Naive thymus-derived CD8-positive, alpha-beta T cell (primary cell): ENCODE measurements around the gene NFASC. TPM values are rescaled to one million over a fixed set of nuclear protein-coding genes. Genes with fewer than 3 reads are reported as not detected.

Source experiments
- ATAC-seq, 2 donors: fragments of 150-1000 bp; cut with Tn5 transposase in 1 of 2; sonication (Bioruptor Pico), chemical (Tn5 transposase) in 1 of 2; 1 replicate in 1 of 2; 2 replicates in 1 of 2; pipeline ENCODE4 v1.10.0; 2021; ENCODE audit warnings: mild to moderate bottlenecking in 2 of 2, moderate library complexity in 2 of 2
- POLR2A ChIA-PET: fragments of 350-600 bp; sonication (Branson Sonifier 250); formaldehyde crosslinking; loops from one replicate; lab custom pipeline; 2021; ENCODE audit warnings: antibody characterized with exemption; lab: Charles Lee
- DNase-seq, 10 donors: peaks; one replicate each; pipeline versions ENCODE4 v3.0.0 to v3.0.0-alpha.2; 2020 to 2022
- H3K27ac Mint-ChIP-seq, 10 donors: one replicate each; pipeline ENCODE4 v1.8.0; 2020 to 2022; ENCODE audit warnings: mild to moderate bottlenecking in 10 of 10, mixed read lengths in 10 of 10, moderate library complexity in 4 of 10, inconsistent platforms in 1 of 10
- H3K27me3 Mint-ChIP-seq, 5 donors: one replicate each; pipeline ENCODE4 v1.8.0; 2021 to 2022; ENCODE audit warnings: mixed read lengths in 5 of 5
- H3K36me3 Mint-ChIP-seq, 3 donors: one replicate each; pipeline ENCODE4 v1.8.0; 2020 to 2022; ENCODE audit warnings: mixed read lengths in 3 of 3, mild to moderate bottlenecking in 2 of 3, inconsistent platforms in 1 of 3
- H3K4me1 Mint-ChIP-seq, 4 donors: one replicate each; pipeline ENCODE4 v1.8.0; 2021 to 2022; ENCODE audit warnings: mixed read lengths in 4 of 4
- H3K4me3 Mint-ChIP-seq, 10 donors: one replicate each; pipeline ENCODE4 v1.8.0; 2020 to 2022; ENCODE audit warnings: mild to moderate bottlenecking in 10 of 10, mixed read lengths in 10 of 10, moderate library complexity in 6 of 10, inconsistent platforms in 1 of 10
- H3K9me3 Mint-ChIP-seq, 9 donors: one replicate each; pipeline ENCODE4 v1.8.0; 2020 to 2022; ENCODE audit warnings: mixed read lengths in 9 of 9, mild to moderate bottlenecking in 3 of 9, inconsistent platforms in 1 of 9, moderate library complexity in 1 of 9
- polyA plus RNA-seq, 3 donors: library from polyadenylated mRNA; unstranded; fragments of 300-500 nt; fragmentation: Illumina TruSeq; gene quantifications; one replicate each; pipeline ENCODE4 v1.2.3, GENCODE V29; 2021
- total RNA-seq, 8 experiments: library from RNA in 2 of 8; stranded (reverse) in 2 of 8; gene quantifications; one replicate each; pipeline ENCODE4 v1.2.3 and lab custom pipeline; 2021 to 2026

Gene NFASC
- total and polyA plus RNA-seq, 5 experiments from 2014 or later, result not detected

DNA sequence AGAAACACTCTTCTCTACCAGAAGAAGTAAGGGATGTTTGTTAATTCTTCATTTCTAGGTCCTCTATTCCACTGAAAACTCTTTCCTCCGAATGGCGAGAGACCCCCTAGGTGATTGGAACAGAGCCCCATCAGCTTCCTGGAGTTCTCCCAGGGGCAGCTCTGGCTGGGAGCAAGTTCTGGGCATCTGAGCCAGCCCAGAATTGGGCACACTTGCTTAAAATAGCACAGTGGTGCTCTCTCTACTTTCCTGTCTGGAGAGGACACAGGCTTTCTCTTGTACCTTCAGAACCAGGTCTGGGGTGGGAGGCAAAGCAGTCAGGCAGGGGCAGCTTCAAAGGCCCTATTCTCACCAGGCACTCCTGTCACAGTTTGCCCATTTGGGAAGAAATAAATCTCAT lies 89.2 kb downstream of the NFASC start:
- Mint-ChIP-seq H3K27me3 (peaks cover 5 to 23% (median 21%) of the 10 kb centered on the region in 5 donors), H3K4me3 (no peak overlapping the region), H3K36me3 (no peaks in the 10 kb centered on the region), H3K27ac (no peak overlapping the region), H3K4me1 (peaks cover 0 to 14% (median 0%) of the 10 kb centered on the region in 4 donors), H3K9me3 (peaks cover 0 to 2% (median 0%) of the 10 kb centered on the region in 9 donors)
- POLR2A ChIA-PET, result no interaction called here
- DNase-seq (no peak), ATAC-seq (no peak)

DNA sequence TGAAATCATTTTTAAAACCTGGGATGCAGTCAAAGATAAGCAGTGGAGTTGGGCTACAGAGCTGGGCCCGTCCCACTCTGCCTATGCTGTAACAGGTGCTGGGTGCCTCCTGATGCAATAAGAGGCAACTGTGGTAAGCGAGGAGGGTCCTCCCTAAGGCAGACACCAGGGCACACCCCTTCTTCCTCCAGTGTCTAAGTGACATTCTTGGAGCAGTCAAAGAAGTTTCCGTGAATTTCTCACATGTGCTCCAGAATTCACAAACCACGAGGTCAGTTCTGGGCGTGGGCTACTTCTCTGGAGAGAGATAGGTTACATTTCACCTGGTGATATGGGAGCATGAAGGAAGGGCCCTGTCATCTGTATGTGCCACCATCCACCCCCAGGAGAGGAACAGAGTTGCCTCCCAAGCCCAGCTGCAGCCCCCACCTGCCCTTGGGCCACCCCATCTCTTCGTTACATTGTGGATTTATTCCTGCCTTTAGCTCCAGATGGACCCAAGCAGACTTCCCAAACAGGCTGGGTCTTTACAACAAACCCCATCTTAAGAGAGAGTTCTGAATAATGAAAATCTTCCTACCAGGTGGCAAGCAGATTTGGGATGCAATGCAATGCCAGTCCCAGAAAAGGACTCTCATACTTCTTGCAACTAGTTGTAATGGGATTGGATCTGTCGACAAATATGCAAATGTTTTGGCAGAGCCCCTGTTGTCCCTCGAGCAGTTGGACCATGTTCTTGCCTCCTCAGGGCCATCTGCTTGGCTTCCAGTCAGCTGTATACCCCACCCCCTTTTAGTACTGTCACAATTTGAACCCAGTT lies 89.9 kb downstream of the NFASC start:
- no peaks in the 10 kb centered on the region for H3K36me3 Mint-ChIP-seq
- no peak for DNase-seq
- POLR2A ChIA-PET, result no interaction called here
- peaks cover 0 to 14% (median 0%) of the 10 kb centered on the region in 4 donors for H3K4me1 Mint-ChIP-seq
- H3K27me3 Mint-ChIP-seq, result peaks cover 4 to 21% (median 21%) of the 10 kb centered on the region in 5 donors
- no peak overlapping the region for H3K4me3 Mint-ChIP-seq
- peaks cover 0 to 2% (median 0%) of the 10 kb centered on the region in 9 donors for H3K9me3 Mint-ChIP-seq
- ATAC-seq, result no peak
- H3K27ac Mint-ChIP-seq, result peak overlapping the region in 1 of 10 donors; percentile 54

- H3K27me3 Mint-ChIP-seq, result peaks cover 4 to 24% (median 23%) of the 10 kb centered on the region in 5 donors
- ATAC-seq (no peak), DNase-seq (no peak)
- H3K4me3 Mint-ChIP-seq, result no peak overlapping the region
- peaks cover 0 to 14% (median 0%) of the 10 kb centered on the region in 4 donors for H3K4me1 Mint-ChIP-seq
- H3K9me3 Mint-ChIP-seq, result peaks cover 0 to 2% (median 0%) of the 10 kb centered on the region in 9 donors
- POLR2A ChIA-PET, result no interaction called here
- no peak overlapping the region for H3K27ac Mint-ChIP-seq
- no peaks in the 10 kb centered on the region for H3K36me3 Mint-ChIP-seq
Observed at GRCh38 chr1:204961765-204962419, 91.2 kb downstream of the NFASC start.

- no peak for DNase-seq
Observed at GRCh38 chr1:204962742-204963632, 92.3 kb downstream of the NFASC start.

DNA sequence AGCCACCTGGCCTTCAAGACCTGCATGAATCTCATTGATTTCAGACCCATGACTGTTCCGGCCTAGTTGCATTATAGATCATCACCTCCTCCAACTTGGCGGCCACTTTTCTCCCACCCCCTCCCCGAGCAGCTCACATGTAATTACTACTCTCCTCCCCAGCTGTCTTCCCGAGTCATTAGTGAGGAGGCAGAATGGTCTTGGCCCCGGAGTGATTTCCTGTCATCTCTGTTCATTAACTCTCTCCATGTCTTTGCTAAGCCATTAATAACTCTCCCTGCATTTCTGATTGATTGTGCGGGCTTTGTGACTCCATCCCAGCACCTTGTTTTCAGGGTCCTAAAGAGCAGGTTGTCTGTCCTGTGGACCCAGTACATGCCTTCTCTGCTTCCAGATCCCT lies 96.8 kb downstream of the NFASC start:
- H3K27ac Mint-ChIP-seq, result no peak overlapping the region
- H3K9me3 Mint-ChIP-seq, result no peaks in the 10 kb centered on the region
- H3K36me3 Mint-ChIP-seq, result no peaks in the 10 kb centered on the region
- no peak overlapping the region for H3K4me3 Mint-ChIP-seq
- peaks cover 0 to 14% (median 0%) of the 10 kb centered on the region in 4 donors for H3K4me1 Mint-ChIP-seq
- ATAC-seq, result no peak
- POLR2A ChIA-PET, result no interaction called here
- peaks cover 2 to 32% (median 13%) of the 10 kb centered on the region in 5 donors for H3K27me3 Mint-ChIP-seq
- no peak for DNase-seq

More at GRCh38 chr1:204962742-204963632, 92.3 kb downstream of the NFASC start:
- POLR2A ChIA-PET, result no interaction called here
- no peaks in the 10 kb centered on the region for H3K36me3 Mint-ChIP-seq
- H3K9me3 Mint-ChIP-seq, result peaks cover 0 to 2% (median 0%) of the 10 kb centered on the region in 9 donors
- peak overlapping the region in 1 of 10 donors; percentile 13 for H3K4me3 Mint-ChIP-seq
- ATAC-seq, result no peak
- H3K27me3 Mint-ChIP-seq, result peaks cover 4 to 29% (median 24%) of the 10 kb centered on the region in 5 donors
- H3K27ac Mint-ChIP-seq, result no peak overlapping the region
- H3K4me1 Mint-ChIP-seq, result peaks cover 0 to 14% (median 0%) of the 10 kb centered on the region in 4 donors

DNA sequence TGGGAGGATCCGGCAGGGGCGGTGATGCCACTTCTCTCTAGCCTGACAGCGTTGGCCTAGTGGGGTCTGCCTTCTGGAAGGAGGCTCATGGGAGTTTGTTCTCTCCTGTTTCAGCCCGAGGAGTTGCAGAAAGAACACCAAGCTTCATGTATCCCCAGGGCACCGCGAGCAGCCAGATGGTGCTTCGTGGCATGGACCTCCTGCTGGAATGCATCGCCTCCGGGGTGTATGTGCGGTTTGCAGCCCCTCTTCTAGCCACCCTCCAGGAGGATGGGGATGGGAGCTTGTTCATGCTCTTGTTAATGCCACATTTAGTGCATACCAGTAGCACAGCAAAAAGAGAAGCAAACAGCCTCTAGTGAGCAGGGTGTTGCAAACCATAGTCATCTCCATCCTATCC lies 97.5 kb downstream of the NFASC start:
- H3K4me3 Mint-ChIP-seq, result no peak overlapping the region
- H3K36me3 Mint-ChIP-seq, result no peaks in the 10 kb centered on the region
- ATAC-seq (no peak), DNase-seq (no peak)
- H3K27me3 Mint-ChIP-seq, result peaks cover 2 to 29% (median 13%) of the 10 kb centered on the region in 5 donors
- H3K4me1 Mint-ChIP-seq, result peaks cover 0 to 8% (median 0%) of the 10 kb centered on the region in 4 donors
- H3K27ac Mint-ChIP-seq, result no peak overlapping the region
- POLR2A ChIA-PET, result no interaction called here
- no peaks in the 10 kb centered on the region for H3K9me3 Mint-ChIP-seq

GRCh38 chr1:204968951-204969350 lies 98.3 kb downstream of the NFASC start:
- H3K27ac Mint-ChIP-seq, result no peak overlapping the region
- DNase-seq (no peak), ATAC-seq (no peak)
- no peak overlapping the region for H3K4me3 Mint-ChIP-seq
- peaks cover 5 to 36% (median 21%) of the 10 kb centered on the region in 5 donors for H3K27me3 Mint-ChIP-seq
- no peaks in the 10 kb centered on the region for H3K36me3 Mint-ChIP-seq
- H3K4me1 Mint-ChIP-seq, result peaks cover 0 to 2% (median 0%) of the 10 kb centered on the region in 4 donors
- POLR2A ChIA-PET, result no interaction called here
- H3K9me3 Mint-ChIP-seq, result no peaks in the 10 kb centered on the region

DNA sequence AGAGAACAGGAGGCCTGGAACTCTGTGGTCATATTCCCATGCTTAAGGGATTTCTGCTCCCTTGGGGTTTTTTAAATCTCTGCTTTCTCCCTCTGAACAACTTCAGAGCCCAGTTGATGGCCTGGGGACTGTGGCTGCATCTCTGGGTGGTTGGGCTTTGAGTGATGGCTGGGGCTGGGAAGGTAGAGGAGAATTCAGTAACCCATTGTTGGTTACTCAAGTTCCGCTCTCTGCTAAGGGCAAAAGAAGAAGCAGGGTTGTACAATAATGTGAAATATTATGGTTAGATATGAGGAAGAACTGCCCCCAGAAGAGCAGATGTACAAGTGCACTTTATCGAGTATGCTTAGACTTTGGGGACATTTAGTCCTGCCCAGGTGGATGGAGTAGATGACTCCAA lies 100.3 kb downstream of the NFASC start:
- no peak overlapping the region for H3K4me3 Mint-ChIP-seq
- peaks cover 8 to 51% (median 25%) of the 10 kb centered on the region in 5 donors for H3K27me3 Mint-ChIP-seq
- no peaks in the 10 kb centered on the region for H3K9me3 Mint-ChIP-seq
- H3K4me1 Mint-ChIP-seq, result peaks cover 0 to 2% (median 0%) of the 10 kb centered on the region in 4 donors
- H3K27ac Mint-ChIP-seq, result no peak overlapping the region
- ATAC-seq (no peak), DNase-seq (no peak)
- POLR2A ChIA-PET, result interaction anchor here (1.1 kb wide), 1 partner anchor 257 kb away, joined by 3 read pairs; the partner anchor contains the start of gene TMCC2
- no peaks in the 10 kb centered on the region for H3K36me3 Mint-ChIP-seq

GRCh38 chr1:204971517-204972336 lies 101.1 kb downstream of the NFASC start:
- no peak for DNase-seq

GRCh38 chr1:204972426-204972825 lies 101.8 kb downstream of the NFASC start:
- no peak for ATAC-seq
- Mint-ChIP-seq H3K36me3 (no peaks in the 10 kb centered on the region), H3K4me3 (no peak overlapping the region), H3K4me1 (peaks cover 0 to 9% (median 0%) of the 10 kb centered on the region in 4 donors), H3K9me3 (no peaks in the 10 kb centered on the region), H3K27ac (no peak overlapping the region), H3K27me3 (peaks cover 7 to 51% (median 27%) of the 10 kb centered on the region in 5 donors)
- no peak for DNase-seq
- POLR2A ChIA-PET, result no interaction called here

More at GRCh38 chr1:204971517-204972336, 101.1 kb downstream of the NFASC start:
- Mint-ChIP-seq H3K9me3 (no peaks in the 10 kb centered on the region), H3K36me3 (no peaks in the 10 kb centered on the region), H3K4me3 (no peak overlapping the region), H3K27ac (peak overlapping the region in 1 of 10 donors; percentile 53), H3K4me1 (peaks cover 0 to 2% (median 0%) of the 10 kb centered on the region in 4 donors), H3K27me3 (peaks cover 8 to 56% (median 32%) of the 10 kb centered on the region in 5 donors)
- POLR2A ChIA-PET, result interaction anchor here (1.1 kb wide), 1 partner anchor 256 kb away, joined by 3 read pairs; the partner anchor contains the start of gene TMCC2
- no peak for ATAC-seq

DNA sequence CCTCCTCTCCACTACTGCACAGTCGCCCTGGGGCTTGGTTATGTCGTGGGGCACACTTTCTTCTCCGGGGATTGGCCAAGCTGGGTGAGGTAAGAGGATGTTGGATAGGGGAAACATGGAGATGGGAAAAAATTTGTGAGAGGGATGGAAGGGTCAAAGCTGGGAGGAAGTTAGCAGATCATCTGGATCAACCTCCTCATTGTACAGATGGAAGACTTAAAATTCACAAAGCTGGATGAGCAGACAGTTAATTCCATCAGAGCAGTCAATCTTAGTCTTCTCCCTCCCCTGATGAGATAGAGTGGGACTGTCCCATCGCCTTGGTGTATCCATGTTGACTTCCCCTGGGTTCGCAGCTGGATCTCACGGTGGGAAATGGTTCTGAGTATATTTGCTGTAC lies 102.8 kb downstream of the NFASC start:
- Mint-ChIP-seq H3K36me3 (no peaks in the 10 kb centered on the region), H3K9me3 (no peaks in the 10 kb centered on the region), H3K27ac (no peak overlapping the region), H3K4me1 (peaks cover 0 to 9% (median 0%) of the 10 kb centered on the region in 4 donors), H3K4me3 (no peak overlapping the region), H3K27me3 (peaks cover 5 to 55% (median 28%) of the 10 kb centered on the region in 5 donors)
- POLR2A ChIA-PET, result no interaction called here
- DNase-seq, result no peak
- no peak for ATAC-seq
